GM21825 (cell line): ENCODE data around the gene ALDH1L2.

Experiments used
- ATAC-seq: cut with Tn5 transposase; IDR thresholded peaks from one replicate; pipeline ENCODE4 v1.9.1; 2021; ENCODE audit warnings: mild to moderate bottlenecking, moderate library complexity; ENCODE audit not compliant: unreplicated experiment

The ALDH1L2 gene

DNA sequence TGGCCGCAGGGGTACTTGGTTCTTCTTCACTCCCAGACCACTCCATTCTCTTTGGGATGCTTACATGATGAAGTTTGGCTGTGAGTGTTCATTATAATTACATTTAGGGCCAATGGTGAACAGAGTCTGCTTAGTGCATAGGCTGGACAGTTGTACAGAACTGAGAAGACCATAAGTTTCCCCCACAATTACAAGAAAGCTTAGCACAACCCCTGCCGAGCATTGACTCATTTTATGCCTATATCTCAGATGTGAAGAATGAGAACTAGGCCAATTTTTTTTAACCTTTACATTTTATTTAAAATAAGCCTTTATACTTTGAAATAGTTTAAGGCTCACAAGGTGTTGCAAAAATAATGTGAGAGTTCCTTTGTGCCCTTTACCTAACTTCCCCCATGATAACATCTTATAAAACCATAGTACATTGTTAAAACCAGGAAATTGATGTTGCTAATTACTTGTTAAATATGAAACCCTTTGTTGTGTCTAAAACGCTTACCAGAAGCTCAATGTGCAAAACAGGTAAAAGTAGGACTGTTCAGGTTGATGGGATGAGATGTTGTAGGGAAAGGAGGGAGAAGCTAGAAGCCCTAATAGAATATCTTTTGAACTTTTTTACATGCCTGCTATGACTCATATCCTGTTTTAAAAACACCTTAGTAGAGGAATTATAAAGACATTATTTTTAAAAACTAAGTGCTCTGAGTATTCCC lies 47.2 kb downstream of the ALDH1L2 start:
- no peak for ATAC-seq

DNA sequence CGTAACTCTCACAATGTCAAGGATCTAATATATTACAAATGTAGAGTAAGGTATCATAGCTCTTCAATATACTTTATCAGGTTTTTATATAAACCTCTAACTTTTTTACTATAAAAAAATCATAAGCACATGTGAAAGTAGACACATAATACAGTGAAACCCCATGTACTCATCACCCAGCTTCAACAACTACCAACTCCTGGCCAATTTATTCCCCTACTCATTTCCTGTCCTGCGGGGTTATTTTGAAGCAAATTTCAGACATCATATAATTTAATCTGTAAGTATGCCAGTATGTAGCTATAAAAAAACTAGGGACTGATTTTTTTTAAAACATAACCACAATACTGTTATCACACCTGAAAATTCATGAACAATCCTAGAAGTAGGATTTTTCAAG lies 50.4 kb downstream of the ALDH1L2 start:
- no peak for ATAC-seq

DNA sequence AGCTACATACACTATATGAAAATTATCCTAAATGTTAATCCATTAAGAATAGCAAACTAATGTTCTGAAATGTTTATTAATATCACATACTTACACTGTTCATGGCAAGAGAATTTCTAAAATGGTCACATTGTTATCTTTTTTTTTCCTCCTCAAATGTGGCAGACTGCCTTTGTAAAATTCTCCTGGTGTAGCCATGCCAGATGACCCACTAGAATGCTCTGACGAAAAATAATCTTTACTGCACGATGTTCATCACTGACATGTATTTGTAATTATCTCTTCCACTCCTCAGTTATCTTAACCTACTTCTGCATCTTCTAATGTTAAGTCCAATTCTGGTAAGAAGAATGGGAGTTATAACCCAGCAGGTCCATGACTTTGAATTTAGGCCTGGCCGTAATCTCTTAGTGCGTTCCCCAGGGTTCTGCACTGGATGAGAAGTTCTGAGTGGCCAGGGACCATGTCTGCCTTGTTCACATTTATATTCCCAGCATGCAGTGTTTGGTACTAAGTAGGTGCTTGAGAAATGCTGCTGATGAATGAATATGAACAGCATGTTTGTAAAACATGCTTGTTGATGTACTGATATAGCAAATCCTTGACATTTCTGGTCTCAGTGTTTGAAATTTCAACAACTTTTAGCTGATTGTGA lies 51.4 kb downstream of the ALDH1L2 start:
- no peak for ATAC-seq

DNA sequence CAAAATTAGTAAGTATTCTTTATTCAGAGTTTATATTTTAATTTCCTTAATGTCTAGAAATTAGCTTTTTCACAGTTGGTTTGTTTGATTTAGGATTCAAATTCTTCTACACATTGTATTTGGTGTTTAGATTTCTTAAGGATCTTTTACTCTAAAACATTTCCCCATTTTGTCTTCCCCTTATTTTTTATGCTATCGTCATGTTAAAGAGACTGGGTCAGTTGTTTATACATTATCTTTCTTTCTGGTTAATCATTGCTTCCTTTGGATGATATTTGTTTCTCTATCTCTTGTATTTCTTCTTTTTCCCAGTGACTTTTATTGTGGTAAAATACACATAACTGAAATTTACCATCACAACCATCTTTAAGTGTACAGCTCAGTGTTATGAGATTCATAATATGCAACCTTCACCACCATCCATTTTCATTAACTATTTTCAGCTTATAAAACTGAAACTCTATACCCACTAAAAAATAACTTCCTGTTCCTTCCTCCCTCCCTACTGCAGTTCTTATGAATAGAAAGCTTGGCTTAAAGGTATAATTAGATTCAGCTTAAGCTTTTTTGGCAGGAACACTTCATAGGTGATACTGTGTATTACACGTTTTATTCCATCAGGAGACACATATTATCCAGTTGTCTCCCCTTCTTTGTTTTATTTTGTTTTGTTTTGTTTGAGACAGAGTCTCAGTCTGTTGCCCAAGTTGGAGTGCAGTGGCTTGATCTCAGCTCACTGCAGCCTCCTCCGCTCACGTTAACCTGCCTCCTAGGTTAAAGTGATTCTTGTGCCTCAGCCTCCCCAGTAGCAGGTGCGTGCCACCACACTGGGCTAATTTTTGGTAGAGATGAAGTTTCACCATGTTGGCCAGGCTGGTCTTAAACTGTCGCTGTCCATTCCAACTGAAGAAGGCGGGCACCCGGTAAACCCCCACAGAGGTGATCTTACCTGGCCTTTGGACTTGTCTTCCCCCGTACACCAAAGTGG lies 53.1 kb downstream of the ALDH1L2 start:
- ATAC-seq, result peak; percentile 91

DNA sequence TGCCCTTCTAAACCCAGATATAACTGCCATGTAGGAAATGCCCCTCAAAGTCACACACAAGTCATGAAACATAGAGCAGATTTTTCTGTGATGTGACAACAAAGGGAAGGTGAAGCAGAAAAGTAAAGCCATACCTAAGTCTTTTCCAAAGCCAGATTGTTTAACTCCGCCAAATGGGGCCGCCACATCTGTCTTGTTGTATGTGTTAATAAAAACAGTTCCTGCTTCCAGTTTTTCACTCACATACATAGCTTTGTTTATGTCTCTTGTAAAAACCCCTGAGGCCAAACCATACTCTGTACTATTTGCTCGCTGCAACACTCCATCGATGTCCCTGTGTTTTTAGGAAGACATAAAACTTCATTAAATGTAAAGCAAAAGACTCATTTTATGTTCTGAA lies 57.8 kb downstream of the ALDH1L2 start:
- ATAC-seq, result no peak

DNA sequence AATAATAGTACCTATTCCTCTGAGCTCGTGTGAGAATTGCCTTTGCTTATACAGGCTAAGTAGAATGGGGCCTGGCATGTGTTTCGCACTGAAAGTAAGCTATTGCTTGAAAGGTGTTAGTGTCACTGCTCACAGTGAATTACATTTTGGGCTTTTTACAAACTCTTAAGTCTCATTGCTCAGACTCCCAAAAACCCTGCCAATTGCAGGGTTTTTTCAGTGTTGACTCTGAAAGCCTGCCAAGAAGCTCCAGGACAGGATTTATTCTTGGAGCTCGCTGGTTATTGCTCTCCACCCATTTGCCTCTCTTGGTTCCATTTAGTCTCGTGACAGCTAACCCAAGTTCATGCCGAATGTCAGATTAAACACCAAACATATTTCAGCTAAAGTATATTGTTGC lies 58.4 kb downstream of the ALDH1L2 start:
- no peak for ATAC-seq

DNA sequence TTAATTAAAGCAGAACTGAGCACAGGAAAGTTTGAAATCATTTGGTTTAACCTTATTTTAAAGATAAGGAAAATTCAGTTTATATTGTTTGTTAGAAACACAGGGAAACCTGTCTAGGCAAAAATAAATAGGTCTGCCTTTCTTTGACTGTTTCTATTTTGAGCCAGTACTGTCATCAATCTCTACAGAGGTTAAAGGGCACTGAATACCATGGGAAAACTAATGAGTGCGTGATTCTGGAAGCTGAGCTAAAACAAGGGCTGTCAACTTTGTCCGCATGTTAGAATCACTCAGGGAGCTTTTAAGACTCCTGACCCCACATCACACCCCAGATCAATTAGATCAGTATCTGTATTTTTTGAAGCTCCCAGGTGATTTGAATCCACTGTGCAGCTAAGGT lies 59.3 kb downstream of the ALDH1L2 start:
- no peak for ATAC-seq

DNA sequence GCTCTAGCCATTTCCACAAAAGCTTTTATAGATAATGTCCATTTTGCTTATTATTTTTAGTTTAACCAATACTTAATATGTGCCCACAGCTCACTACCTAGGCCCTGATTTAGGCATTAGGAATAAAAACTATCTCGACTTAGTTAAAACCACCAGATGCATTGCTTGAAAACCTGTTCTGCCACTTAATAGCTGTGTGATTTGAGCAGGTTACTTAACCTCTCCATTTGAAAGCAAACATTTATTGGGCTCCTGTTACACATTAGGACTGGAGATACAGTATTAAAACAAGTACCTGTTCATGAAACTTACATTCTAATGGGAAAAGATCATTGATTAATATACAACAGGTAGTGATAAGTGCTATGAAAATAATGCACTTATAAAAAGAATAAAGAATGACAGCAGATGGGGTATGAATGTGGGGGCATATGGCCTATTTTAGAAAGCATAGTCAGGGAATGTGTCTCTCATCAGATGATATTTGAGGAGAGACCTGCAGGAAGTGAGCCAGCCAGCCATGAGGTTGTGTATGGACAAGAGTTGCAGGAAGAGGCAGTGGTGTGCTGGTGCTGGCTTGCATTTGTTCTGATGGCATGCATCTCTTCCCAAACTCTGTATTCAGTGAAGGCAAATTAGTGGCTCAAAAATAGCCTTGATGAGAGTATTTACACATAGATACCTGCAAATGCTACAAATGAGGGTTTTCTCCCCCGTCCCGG lies 63.9 kb downstream of the ALDH1L2 start:
- no peak for ATAC-seq

DNA sequence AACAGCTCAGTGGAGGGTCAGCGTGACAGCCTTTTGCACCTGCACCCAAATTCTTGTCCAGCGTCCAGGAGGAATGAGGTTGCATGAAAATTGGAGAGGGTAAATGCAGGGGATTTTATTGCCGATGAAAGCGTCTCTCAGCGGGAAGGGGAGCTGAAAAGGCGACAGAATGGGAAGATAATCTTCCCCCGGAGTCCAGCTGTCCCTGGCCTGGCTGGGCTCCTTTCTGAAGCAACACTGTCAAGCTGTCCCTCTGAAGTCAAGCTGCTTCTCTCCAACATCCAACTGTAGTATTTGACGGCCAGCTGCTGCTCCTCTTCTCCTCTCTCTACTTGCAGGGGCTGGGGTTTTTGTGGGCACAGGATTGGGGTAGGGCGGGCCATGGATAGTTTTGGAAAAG lies 65.5 kb downstream of the ALDH1L2 start:
- ATAC-seq, result no peak

DNA sequence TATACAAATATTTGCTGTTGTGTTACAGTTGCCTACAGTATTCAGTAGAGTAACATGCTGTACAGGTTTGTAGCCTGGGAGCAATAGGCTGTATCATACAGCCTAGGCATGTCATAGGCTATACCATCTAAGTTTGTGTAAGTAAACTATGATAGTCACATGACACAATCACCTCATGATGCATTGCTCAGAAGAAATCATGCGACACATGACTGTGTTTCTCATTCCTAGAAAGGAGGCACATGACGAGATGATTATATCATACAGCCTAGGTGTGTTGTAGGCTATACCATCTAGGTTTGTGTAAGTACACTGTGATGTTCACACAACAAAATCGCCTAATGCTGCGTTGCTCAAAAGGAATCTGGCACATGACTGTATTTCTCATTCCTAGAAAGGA lies 66.2 kb downstream of the ALDH1L2 start:
- no peak for ATAC-seq

DNA sequence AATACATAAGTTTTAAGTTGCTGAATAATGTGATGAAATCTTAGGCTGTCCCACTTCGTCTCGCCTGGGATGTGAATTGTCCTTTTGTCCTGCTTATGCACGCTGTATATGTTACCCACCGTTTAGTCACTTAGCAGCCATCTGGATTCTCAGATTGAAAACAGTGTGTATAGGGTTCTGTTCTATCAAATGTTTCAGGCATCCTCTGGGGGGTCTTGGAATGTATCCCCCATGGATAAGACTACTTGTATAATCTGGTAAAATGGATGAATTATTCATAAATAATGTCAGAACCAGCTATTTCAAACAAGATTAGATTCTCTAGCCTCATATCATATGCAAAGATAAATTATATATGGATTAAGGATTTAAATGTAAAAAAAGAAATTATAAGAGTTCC lies 68.7 kb downstream of the ALDH1L2 start:
- ATAC-seq, result no peak

DNA sequence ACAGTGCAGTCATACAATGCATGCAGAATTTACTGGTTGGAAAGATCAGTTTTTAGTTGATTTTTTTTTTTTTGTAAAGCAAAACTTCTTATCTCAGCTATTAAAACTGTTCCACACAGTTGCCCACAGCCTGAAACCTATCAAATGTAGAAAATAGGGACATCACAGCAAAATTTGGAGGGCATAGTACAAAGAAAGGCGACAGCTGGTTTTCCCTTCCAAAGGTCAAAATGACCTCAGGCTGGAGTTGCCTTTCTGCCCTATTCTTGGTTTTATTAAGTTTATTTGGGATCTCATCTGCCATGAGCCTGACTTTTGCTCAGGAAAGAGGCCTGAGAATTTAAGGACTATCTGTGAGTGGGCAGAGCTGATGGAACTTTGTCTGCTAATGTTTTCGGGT lies 69.7 kb downstream of the ALDH1L2 start:
- ATAC-seq, result no peak

DNA sequence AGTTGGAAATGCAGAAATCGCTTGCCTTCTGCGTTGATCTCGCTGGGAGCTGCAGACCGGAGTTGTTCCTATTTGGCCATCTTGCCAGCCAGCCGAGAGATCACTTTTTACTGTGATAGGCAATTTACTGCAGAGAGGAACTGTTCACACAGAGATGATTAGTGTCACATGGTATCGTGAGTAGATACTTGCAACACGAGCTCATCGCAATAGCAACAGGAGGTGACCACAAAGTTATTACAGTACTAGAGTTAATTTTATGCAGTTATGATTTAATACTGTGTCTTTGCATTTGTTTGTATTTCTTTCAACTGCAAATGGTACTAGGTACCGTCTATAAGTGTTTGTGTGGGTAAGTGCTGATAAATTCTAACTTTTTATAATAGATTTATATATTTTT lies 70.4 kb downstream of the ALDH1L2 start:
- ATAC-seq, result no peak

DNA sequence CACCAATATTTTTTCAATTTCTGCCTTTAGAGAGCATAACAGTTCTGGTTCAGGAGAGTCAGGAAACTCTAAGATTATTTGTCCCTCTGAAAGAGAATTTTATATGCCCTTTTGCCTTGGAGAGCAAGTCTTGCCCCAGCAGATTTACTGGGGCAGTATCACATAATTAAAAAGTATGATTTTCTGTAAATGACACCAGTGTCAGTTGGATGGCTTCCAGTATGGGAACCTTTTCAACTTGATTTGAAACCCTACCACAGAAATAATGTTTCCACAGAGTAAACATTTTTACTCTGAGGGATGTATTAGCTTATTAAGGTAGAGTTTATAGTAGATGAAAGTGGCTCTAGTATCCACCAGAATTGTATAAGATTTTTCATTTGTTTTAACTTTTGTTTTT lies 82.8 kb downstream of the ALDH1L2 start:
- no peak for ATAC-seq

DNA sequence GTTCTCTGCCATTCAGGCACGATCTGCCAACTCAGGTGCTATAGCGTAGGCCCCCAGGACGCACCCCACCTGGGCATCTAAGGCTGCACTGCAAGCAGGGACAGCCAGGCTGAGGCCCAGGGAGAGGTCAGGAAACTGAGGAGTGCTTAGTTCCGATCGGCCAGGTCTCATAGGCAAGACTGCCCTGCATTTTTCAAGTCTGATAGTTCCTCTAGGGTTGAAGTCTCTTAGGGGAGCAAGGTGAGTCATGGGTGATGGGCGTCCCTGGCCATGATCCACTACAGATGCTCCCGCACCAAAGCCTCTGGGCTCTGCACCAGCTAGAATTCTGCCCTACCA lies 84.9 kb downstream of the ALDH1L2 start:
- no peak for ATAC-seq

DNA sequence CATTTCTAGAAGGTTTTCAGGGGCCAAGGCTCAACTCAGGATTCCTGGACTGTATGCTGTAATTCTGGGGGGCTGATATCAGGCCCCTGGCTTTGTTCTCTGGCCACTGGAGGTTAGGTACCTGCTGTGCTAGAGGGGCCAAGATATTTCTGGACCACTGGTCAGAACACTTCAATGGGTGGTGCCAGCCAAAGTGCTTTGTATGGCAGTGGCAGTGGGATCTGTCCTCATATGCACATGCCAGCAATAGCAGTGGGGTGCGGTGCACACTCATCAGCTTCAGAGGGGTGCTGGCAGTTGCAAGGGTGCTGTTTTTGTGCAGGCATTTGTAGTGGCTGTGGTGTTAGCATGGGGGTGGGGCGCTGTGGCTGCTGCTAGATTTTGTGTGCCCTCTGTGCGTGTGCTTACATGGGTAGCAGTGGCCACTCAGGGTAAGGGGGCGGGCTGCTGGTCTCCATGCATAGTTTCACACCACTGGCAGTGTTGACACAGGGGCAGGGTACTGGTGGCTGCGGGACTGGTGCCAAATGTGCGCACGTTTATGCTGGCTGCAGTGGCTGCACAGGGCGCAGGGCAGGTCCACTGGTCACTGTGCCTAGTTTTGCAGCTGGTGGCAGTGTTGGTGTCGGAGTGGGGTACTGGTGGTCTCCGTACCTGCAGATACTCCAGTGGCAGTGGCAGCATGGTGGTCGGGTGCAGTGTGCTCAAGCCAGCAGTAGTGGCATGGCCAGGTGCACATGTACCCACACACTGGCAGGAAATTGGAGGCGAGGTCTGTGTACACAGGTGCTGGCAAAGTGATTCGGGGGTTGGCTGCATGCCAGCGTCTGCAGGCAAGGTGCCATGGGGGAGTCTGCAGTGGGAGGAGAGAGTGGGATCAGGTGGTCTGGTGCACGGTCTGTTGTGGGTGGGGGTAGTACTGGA lies 85.6 kb downstream of the ALDH1L2 start:
- no peak for ATAC-seq

DNA sequence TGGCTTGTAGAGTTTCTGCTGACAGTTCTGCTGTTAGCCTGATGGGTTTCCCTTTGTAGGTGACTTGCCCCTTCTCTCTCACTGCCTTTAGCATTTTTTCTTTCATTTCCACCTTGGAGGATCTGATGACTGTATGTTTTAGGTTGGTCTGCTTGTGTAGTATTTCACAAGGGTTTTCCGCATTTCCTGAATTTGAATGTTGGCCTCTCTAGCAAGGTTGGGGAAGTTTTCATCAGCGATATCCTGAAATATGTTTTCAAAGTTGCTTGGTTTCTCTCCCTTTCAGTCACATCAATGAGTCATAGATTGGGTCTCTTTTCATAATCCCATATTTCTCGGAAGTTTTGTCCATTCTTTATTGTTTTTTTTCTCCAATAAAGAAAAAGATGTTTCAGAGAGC lies 86.7 kb downstream of the ALDH1L2 start:
- no peak for ATAC-seq

DNA sequence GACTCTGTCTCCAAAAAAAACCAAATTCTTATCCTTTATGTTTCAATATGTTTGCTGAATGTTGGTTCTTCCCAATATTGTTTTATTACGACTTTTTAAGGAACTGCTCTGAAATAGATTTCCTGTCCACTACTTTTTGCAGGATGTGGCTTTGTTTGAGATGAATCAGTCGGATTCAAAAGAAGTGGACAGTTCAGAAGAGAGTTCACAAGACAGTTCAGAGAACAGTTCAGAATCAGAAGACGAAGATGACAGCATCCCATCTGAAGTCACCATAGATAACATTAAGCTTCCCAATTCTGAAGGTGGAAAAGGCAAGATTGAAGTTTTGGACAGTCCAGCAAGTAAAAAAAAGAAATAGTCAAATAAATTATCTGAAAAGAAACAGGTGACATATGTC lies 89.9 kb downstream of the ALDH1L2 start:
- no peak for ATAC-seq

DNA sequence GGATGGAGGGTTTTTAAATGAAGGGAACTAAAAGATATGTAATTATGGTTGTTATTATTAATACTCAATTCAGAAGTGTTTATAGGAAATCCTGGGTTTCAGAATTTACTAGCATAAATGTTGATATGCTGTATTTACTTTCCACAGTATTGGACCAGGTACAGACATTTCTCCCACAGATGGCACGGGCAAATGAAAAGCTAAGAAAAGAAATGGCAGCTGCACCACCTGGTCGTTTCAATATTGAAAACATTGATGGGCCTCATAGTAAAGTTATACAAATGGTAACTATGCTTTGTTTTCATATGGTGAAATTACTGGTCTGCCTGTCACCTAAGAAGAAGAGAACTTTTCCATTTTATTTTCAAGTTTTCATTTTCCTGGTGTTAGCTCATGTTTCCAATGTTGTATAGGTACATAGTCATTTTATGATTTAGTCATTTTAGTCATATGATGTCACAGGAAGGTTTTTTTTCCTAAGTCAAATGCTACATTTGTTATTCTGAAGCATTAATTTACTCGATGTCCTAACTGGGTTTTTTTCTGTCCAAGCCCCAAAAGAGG lies 92.6 kb downstream of the ALDH1L2 start:
- ATAC-seq, result no peak

DNA sequence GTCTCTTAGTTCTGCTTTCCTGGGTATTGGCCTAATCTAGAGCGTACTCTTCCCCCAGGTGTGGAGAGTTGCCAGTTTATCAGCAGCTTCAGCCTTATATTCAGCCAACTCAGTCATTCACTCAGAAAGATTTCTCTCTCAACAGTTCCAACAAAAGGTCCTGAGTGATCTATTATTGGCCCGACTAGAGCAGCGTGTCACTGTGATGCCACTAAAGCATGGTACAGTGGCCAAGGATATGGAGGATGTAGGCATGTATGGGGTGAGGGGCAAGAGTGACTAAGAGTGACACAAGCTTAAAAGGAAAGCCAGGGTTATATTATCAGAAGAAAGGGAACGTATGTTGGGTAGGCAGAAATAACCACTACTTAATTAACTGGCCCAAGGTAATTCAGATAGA lies 93.3 kb downstream of the ALDH1L2 start:
- ATAC-seq, result no peak
